Measurements from ENCODE around the gene ARHGAP19. TPM values are rescaled to one million over a fixed set of nuclear protein-coding genes. Genes with fewer than 3 reads are reported as not detected.
"Not testable (repeated sequence)": the region's sequence is repeated elsewhere in the genome, so short reads cannot be mapped to it uniquely, and the experiment has no call there.

The ARHGAP19 gene
- total RNA-seq, 2 donors from 2014 or later: 44.6 to 46.4 TPM

GRCh38 chr10:97278491-97278989, 13.9 kb downstream of the ARHGAP19 start:
- Mint-ChIP-seq H3K9me3 (no peaks in the 10 kb centered on the region), H3K4me3 (no peak overlapping the region), H3K27me3 (no peaks in the 10 kb centered on the region), H3K36me3 (ENCODE audit: low read depth) (no peaks in the 10 kb centered on the region), H3K4me1 (peaks cover 9% of the 10 kb centered on the region), H3K27ac (no peak overlapping the region)
- peak; percentile 54 for ATAC-seq (replicated peaks)

- no peak for ATAC-seq (replicated peaks)
- no peaks in the 10 kb centered on the region for H3K36me3 Mint-ChIP-seq (ENCODE audit: low read depth)
- no peaks in the 10 kb centered on the region for H3K27me3 Mint-ChIP-seq
- H3K4me3 Mint-ChIP-seq: no peak overlapping the region
- no peaks in the 10 kb centered on the region for H3K9me3 Mint-ChIP-seq
- peaks cover 9% of the 10 kb centered on the region for H3K4me1 Mint-ChIP-seq
- no peak overlapping the region for H3K27ac Mint-ChIP-seq
Measured at GRCh38 chr10:97277551-97277950, 14.9 kb downstream of the ARHGAP19 start.

GRCh38 chr10:97274828-97275227, 17.6 kb downstream of the ARHGAP19 start:
- no peaks in the 10 kb centered on the region for H3K4me1 Mint-ChIP-seq
- no peak overlapping the region for H3K27ac Mint-ChIP-seq
- H3K27me3 Mint-ChIP-seq: no peaks in the 10 kb centered on the region
- no peak for ATAC-seq (replicated peaks)
- H3K36me3 Mint-ChIP-seq (ENCODE audit: low read depth): no peaks in the 10 kb centered on the region
- no peak overlapping the region for H3K4me3 Mint-ChIP-seq
- H3K9me3 Mint-ChIP-seq: no peaks in the 10 kb centered on the region

- no peaks in the 10 kb centered on the region for H3K27me3 Mint-ChIP-seq
- no peaks in the 10 kb centered on the region for H3K4me1 Mint-ChIP-seq
- no peak for ATAC-seq (replicated peaks)
- H3K4me3 Mint-ChIP-seq: no peak overlapping the region
- no peak overlapping the region for H3K27ac Mint-ChIP-seq
- H3K36me3 Mint-ChIP-seq (ENCODE audit: low read depth): no peaks in the 10 kb centered on the region
- H3K9me3 Mint-ChIP-seq: no peaks in the 10 kb centered on the region
Measured at GRCh38 chr10:97273700-97274099, 18.7 kb downstream of the ARHGAP19 start.

DNA sequence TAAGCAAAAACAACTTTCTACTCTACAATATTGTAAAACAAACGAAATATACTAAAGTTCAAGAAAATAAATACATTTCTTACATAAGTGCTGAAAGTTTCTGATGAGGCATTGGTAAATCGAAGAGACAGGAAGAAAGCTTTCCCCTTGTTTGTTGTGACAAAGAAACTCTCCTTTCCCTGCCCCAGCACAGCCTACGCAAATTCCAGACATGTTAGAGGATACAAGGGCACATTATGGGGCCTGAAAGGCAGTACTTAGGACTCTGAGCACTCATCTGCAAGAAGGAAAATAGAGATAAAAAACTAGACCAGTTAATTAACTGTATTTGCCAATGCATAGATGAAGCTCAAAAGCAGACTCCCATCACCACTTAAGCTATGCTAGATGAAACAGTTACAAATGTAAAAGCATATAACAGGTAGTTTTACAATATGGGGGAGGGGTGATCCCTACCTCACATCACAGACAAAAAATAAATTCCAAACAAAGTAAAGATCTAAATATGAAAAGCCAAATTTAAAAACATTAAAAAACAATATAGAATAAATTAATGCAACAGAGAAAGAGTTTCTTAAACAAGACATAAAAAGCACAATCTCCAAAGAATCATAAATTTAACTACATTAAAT, 21.8 kb downstream of the ARHGAP19 start:
- no peak overlapping the region for H3K27ac Mint-ChIP-seq
- H3K9me3 Mint-ChIP-seq: no peaks in the 10 kb centered on the region
- H3K27me3 Mint-ChIP-seq: no peaks in the 10 kb centered on the region
- no peak for ATAC-seq (replicated peaks)
- peaks cover 4% of the 10 kb centered on the region for H3K36me3 Mint-ChIP-seq (ENCODE audit: low read depth)
- no peak overlapping the region for H3K4me3 Mint-ChIP-seq
- H3K4me1 Mint-ChIP-seq: peaks cover 10% of the 10 kb centered on the region

DNA sequence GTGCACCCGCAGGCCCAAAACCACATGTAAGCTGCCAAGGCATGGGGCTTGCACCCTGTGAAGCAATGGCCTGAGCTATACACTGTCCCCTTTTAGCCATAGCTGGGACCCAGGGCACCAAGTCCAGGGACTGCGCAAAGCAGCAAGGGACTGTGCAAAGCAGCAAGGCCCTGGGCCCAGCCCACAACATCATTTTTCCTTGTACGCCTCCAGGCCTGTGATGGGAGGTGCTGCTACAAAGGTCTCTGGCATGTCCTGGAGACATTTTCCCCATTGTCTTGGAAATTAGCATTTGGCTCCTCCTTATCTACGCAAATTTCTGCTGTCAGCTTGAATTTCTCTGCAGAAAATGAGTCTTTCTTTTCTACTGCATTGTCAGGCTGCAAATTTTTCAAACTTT, 24.8 kb downstream of the ARHGAP19 start:
- Mint-ChIP-seq H3K9me3 (no peaks in the 10 kb centered on the region), H3K4me3 (no peak overlapping the region), H3K4me1 (peaks cover 10% of the 10 kb centered on the region), H3K36me3 (ENCODE audit: low read depth) (peaks cover 32% of the 10 kb centered on the region), H3K27me3 (no peaks in the 10 kb centered on the region), H3K27ac (no peak overlapping the region)
- no peak for ATAC-seq (replicated peaks)

GRCh38 chr10:97265095-97265494, 27.3 kb downstream of the ARHGAP19 start:
- peaks cover 40% of the 10 kb centered on the region for H3K36me3 Mint-ChIP-seq (ENCODE audit: low read depth)
- not testable (repeated sequence) for H3K4me3 Mint-ChIP-seq; ATAC-seq (replicated peaks); H3K9me3 Mint-ChIP-seq; H3K27ac Mint-ChIP-seq; H3K27me3 Mint-ChIP-seq
- peaks cover 10% of the 10 kb centered on the region for H3K4me1 Mint-ChIP-seq

- Mint-ChIP-seq H3K36me3 (ENCODE audit: low read depth) (peaks cover 46% of the 10 kb centered on the region), H3K4me1 (peaks cover 10% of the 10 kb centered on the region), H3K9me3 (no peaks in the 10 kb centered on the region), H3K27ac (no peak overlapping the region), H3K27me3 (no peaks in the 10 kb centered on the region), H3K4me3 (no peak overlapping the region)
- no peak for ATAC-seq (replicated peaks)
Measured at GRCh38 chr10:97263971-97264370, 28.5 kb downstream of the ARHGAP19 start.

DNA sequence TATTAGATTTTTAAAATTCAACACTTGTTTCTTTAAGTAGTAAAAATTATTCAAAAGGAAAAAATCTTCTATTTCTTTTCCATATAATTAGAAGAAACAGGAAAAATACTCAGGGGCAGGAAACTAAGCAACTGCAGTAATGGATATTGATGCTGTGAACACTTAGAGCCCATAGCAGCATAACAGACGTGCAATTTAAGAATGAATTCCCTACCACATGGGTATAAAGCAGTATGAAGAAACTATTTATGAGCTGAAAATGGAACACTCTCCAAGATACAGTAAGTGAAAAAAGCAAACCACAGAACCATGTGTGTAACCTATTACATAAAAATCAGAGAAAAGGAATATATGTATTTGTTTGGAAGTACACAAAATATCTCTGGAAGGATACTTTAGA, 30.8 kb downstream of the ARHGAP19 start:
- H3K4me1 Mint-ChIP-seq: peaks cover 4% of the 10 kb centered on the region
- ATAC-seq (replicated peaks): no peak
- peaks cover 65% of the 10 kb centered on the region for H3K36me3 Mint-ChIP-seq (ENCODE audit: low read depth)
- H3K9me3 Mint-ChIP-seq: no peaks in the 10 kb centered on the region
- no peaks in the 10 kb centered on the region for H3K27me3 Mint-ChIP-seq
- no peak overlapping the region for H3K27ac Mint-ChIP-seq
- H3K4me3 Mint-ChIP-seq: no peak overlapping the region

DNA sequence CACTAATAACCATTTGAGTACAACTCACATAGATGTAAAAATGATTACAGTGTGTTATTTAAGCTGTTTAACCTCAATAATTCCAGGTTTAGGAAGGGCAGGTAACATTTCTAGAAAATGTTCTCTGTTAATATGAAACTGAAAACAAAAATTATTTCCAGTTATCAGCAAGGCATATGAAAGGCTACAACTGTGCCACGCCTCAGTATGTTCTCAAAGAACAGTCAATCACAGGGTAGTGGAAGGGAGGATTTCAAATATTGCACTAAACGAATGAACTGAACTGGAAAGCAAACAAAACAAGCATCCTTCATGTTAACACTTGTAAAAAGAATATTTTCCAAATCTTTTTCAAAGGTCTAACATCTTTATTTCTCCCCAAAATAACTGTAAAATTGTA, 31.3 kb downstream of the ARHGAP19 start:
- peaks cover 69% of the 10 kb centered on the region for H3K36me3 Mint-ChIP-seq (ENCODE audit: low read depth)
- H3K27me3 Mint-ChIP-seq: no peaks in the 10 kb centered on the region
- no peak overlapping the region for H3K27ac Mint-ChIP-seq
- H3K9me3 Mint-ChIP-seq: no peaks in the 10 kb centered on the region
- H3K4me1 Mint-ChIP-seq: no peaks in the 10 kb centered on the region
- no peak for ATAC-seq (replicated peaks)
- H3K4me3 Mint-ChIP-seq: no peak overlapping the region

- Mint-ChIP-seq H3K36me3 (ENCODE audit: low read depth) (peaks cover 73% of the 10 kb centered on the region), H3K27me3 (no peaks in the 10 kb centered on the region), H3K4me1 (no peaks in the 10 kb centered on the region), H3K4me3 (no peak overlapping the region), H3K27ac (no peak overlapping the region), H3K9me3 (no peaks in the 10 kb centered on the region)
- ATAC-seq (replicated peaks): no peak
Measured at GRCh38 chr10:97259119-97259518, 33.3 kb downstream of the ARHGAP19 start.

- peaks cover 67% of the 10 kb centered on the region for H3K36me3 Mint-ChIP-seq (ENCODE audit: low read depth)
- H3K4me3 Mint-ChIP-seq: no peak overlapping the region
- H3K4me1 Mint-ChIP-seq: no peaks in the 10 kb centered on the region
- no peaks in the 10 kb centered on the region for H3K9me3 Mint-ChIP-seq
- no peak overlapping the region for H3K27ac Mint-ChIP-seq
- H3K27me3 Mint-ChIP-seq: no peaks in the 10 kb centered on the region
- no peak for ATAC-seq (replicated peaks)
Measured at GRCh38 chr10:97256356-97256755, 36.1 kb downstream of the ARHGAP19 start.

DNA sequence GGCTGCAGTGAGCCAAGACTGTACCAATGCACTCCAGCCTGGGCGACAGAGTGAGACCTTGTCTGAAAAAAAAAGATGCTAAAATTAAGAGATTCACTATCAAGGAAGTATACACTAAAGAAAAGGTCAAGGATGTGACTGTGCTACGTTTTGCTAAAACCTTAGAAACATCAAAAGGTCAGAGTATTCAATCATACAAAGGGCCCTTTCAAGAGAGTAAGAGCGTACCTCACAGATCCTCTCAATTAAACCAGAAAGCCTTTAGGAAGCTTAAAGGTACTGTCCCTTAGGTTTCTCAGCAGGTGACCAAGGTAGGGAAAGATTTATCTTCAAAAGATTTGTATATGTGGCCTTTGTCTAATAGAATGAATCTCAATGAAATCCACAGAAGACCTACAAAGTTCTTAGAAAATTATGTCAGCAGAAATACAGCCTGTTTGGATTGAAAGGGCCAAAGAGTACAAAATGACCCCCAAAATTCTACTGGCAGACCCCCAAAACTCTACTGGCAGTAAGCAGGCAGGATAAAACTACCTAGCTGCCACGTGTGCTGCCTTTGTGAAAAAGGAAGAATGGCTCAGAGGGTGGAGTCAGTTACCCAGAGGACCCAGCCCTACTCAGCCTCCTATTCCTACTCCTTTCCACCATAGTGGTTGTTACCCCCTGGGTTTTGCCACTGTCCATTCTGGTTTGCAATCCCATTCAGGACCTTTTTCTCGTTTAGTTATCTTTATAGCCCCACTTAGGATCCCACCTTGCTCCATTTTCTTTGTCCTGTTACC, 36.7 kb downstream of the ARHGAP19 start:
- H3K4me1 Mint-ChIP-seq: no peaks in the 10 kb centered on the region
- no peak for ATAC-seq (replicated peaks)
- no peaks in the 10 kb centered on the region for H3K9me3 Mint-ChIP-seq
- H3K36me3 Mint-ChIP-seq (ENCODE audit: low read depth): peaks cover 67% of the 10 kb centered on the region
- H3K27me3 Mint-ChIP-seq: no peaks in the 10 kb centered on the region
- H3K4me3 Mint-ChIP-seq: no peak overlapping the region
- no peak overlapping the region for H3K27ac Mint-ChIP-seq

GRCh38 chr10:97254694-97255093, 37.7 kb downstream of the ARHGAP19 start:
- H3K27ac Mint-ChIP-seq: no peak overlapping the region
- no peak overlapping the region for H3K4me3 Mint-ChIP-seq
- H3K4me1 Mint-ChIP-seq: no peaks in the 10 kb centered on the region
- ATAC-seq (replicated peaks): no peak
- no peaks in the 10 kb centered on the region for H3K27me3 Mint-ChIP-seq
- no peaks in the 10 kb centered on the region for H3K9me3 Mint-ChIP-seq
- H3K36me3 Mint-ChIP-seq (ENCODE audit: low read depth): peaks cover 71% of the 10 kb centered on the region

- Mint-ChIP-seq H3K27ac (no peak overlapping the region), H3K9me3 (no peaks in the 10 kb centered on the region), H3K4me3 (no peak overlapping the region), H3K36me3 (ENCODE audit: low read depth) (peaks cover 62% of the 10 kb centered on the region), H3K27me3 (no peaks in the 10 kb centered on the region), H3K4me1 (no peaks in the 10 kb centered on the region)
- no peak for ATAC-seq (replicated peaks)
Measured at GRCh38 chr10:97250952-97251351, 41.5 kb downstream of the ARHGAP19 start.
